Right forelimb (tissue), 1 donor: ENCODE results near the gene IDNK.
"Not testable (repeated sequence)": the region's sequence is repeated elsewhere in the genome, so short reads cannot be mapped to it uniquely, and the experiment has no call there.

Experiments used
- DNase-seq: peaks from one replicate; pipeline ENCODE4 v3.0.0-alpha.2; 2018

Gene IDNK

GRCh38 chr9:83622939-83623678 is at the start of gene IDNK:
TSS of gene IDNK (plus strand) at chr9:83623143. CDS start at chr9:83623172, 29 bp downstream.
- DNase-seq = peak; percentile 88

GRCh38 chr9:83574482-83574881 is 48.5 kb upstream of the IDNK start:
- no peak for DNase-seq

- DNase-seq = no peak
Measured at GRCh38 chr9:83582029-83582428, 40.9 kb upstream of the IDNK start.

- DNase-seq = no peak
Measured at GRCh38 chr9:83583151-83584014, 39.6 kb upstream of the IDNK start.

- no peak for DNase-seq
Measured at GRCh38 chr9:83584995-83585394, 37.9 kb upstream of the IDNK start.

- no peak for DNase-seq
Measured at GRCh38 chr9:83588256-83588655, 34.7 kb upstream of the IDNK start.

- DNase-seq = peak; percentile 45
Measured at GRCh38 chr9:83596899-83597504, 25.9 kb upstream of the IDNK start.

- no peak for DNase-seq
Measured at GRCh38 chr9:83598487-83598886, 24.5 kb upstream of the IDNK start.

- no peak for DNase-seq
Measured at GRCh38 chr9:83599071-83599470, 23.9 kb upstream of the IDNK start.

- DNase-seq = no peak
Measured at GRCh38 chr9:83601463-83601862, 21.5 kb upstream of the IDNK start.

- DNase-seq = not testable (repeated sequence)
Measured at GRCh38 chr9:83607620-83608019, 15.3 kb upstream of the IDNK start.

- not testable (repeated sequence) for DNase-seq
Measured at GRCh38 chr9:83613298-83613697, 9.6 kb upstream of the IDNK start.

- no peak for DNase-seq
Measured at GRCh38 chr9:83617299-83617698, 5.6 kb upstream of the IDNK start.

- DNase-seq = no peak
Measured at GRCh38 chr9:83620841-83621636, 1.9 kb upstream of the IDNK start.

- no peak for DNase-seq
Measured at GRCh38 chr9:83622433-83622938, 457 bp upstream of the IDNK start.

GRCh38 chr9:83623679-83624076 is 735 bp downstream of the IDNK start:
- no peak for DNase-seq

GRCh38 chr9:83625178-83625577 is 2.2 kb downstream of the IDNK start:
- DNase-seq = no peak

GRCh38 chr9:83628540-83628939 is 5.6 kb downstream of the IDNK start:
- no peak for DNase-seq

GRCh38 chr9:83629433-83630104 is 6.6 kb downstream of the IDNK start:
- DNase-seq = no peak

GRCh38 chr9:83630938-83631457 is 8.1 kb downstream of the IDNK start:
- no peak for DNase-seq

- no peak for DNase-seq
Measured at GRCh38 chr9:83633255-83633654, 10.3 kb downstream of the IDNK start.

GRCh38 chr9:83633676-83634075 is 10.7 kb downstream of the IDNK start:
- no peak for DNase-seq
